ENCODE results near the gene GATD1. TPM values are rescaled to one million over a fixed set of nuclear protein-coding genes. Genes with fewer than 3 reads are reported as not detected.

Gene GATD1
- total RNA-seq, 4 donors from 2014 or later = 3.5 to 10.6 (median 9.4) TPM

DNA sequence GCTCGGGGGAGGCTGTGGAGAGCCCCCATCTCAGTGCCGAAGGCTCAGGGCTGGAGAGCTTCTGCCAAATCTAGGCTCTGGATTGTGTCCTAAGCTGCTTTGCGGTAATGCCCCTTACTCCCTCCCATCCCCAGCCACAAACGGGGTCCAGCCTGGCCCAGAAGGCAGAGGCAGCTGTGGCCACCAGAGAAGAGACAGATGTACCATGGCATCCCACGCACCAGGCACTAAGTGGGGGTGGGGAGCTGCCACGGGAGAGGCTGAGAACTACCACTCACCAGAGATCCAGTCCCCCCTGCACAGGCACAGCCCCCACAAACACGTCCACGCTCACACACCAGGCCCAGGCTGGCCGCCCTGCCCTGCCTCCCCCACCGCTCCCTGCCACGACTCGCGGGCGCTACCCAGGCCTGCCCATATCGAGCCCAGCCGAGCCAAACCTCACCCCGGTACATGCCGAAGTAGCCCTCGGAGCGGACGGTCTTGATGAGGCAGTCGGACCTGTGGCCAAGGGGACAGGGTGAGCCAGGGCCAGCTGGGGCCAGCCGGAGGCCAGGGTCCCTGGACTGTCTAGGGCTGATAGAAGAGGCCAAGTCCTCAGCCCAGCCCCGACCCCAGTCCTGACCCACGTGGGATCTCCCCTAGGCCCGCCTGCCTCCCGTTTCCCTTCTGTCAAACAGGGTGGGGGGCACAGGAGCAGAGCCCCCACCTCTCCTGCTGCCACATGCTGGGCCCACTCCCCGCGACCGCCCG lies 16.9 kb upstream of the GATD1 start:
- intact Hi-C loops (cut with DNase I; ENCODE audit: low total_unique reads) = no loop called here

DNA sequence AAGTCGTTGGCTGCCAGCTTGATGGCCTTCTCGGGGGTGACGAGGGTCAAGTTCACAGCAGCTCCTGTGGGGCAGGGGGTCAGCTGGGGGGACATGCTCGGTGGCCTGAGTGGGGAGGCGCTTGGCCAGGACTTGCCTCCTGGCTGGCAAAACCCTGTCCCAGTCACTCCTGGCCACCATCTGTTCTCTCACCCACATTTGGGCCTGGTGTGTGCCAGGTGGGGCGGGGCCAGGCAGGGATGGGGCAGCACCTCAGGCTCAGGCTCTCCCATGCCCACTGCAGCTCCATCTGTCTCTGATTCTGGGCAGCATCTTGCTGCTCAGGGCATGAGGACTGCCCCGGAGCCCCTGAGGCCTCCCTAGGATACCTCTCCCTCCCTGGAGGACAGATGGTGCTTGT lies 16.3 kb upstream of the GATD1 start:
- Histone ChIP-seq H3K4me3 (no peak overlapping the region), H3K9me3 (no peaks in the 10 kb centered on the region), H3K27ac (no peak overlapping the region), H3K36me3 (no peaks in the 10 kb centered on the region), H3K4me1 (peaks cover 11 to 33% of the 10 kb centered on the region in 2 donors), H3K27me3 (peaks cover 34 to 54% (median 52%) of the 10 kb centered on the region in 3 donors)
- in situ Hi-C loops (cut with MboI; ENCODE audit: low sequenced_read_pairs in 4 of 4) = no loop called here
- DNase-seq = no peak
- no peak for ATAC-seq
- intact Hi-C loops (cut with DNase I; ENCODE audit: low total_unique reads) = no loop called here
- TF ChIP-seq POLR2A (IDR thresholded peaks at IDR 0.05) = no peak
- TF ChIP-seq, protein P1, sequence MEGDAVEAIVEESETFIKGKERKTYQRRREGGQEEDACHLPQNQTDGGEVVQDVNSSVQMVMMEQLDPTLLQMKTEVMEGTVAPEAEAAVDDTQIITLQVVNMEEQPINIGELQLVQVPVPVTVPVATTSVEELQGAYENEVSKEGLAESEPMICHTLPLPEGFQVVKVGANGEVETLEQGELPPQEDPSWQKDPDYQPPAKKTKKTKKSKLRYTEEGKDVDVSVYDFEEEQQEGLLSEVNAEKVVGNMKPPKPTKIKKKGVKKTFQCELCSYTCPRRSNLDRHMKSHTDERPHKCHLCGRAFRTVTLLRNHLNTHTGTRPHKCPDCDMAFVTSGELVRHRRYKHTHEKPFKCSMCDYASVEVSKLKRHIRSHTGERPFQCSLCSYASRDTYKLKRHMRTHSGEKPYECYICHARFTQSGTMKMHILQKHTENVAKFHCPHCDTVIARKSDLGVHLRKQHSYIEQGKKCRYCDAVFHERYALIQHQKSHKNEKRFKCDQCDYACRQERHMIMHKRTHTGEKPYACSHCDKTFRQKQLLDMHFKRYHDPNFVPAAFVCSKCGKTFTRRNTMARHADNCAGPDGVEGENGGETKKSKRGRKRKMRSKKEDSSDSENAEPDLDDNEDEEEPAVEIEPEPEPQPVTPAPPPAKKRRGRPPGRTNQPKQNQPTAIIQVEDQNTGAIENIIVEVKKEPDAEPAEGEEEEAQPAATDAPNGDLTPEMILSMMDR (IDR thresholded peaks at IDR 0.05 in 4 of 5, conservative IDR thresholded peaks at IDR 0.05 in 1 of 5) = no peak

More for the DNA sequence above, 16.9 kb upstream of the GATD1 start:
- Histone ChIP-seq H3K4me3 (no peak overlapping the region), H3K27me3 (peaks cover 27 to 48% (median 46%) of the 10 kb centered on the region in 3 donors), H3K27ac (no peak overlapping the region), H3K4me1 (peaks cover 11 to 35% of the 10 kb centered on the region in 2 donors), H3K9me3 (no peaks in the 10 kb centered on the region), H3K36me3 (peaks cover 0 to 2% of the 10 kb centered on the region in 2 donors)
- TF ChIP-seq, protein P1 (IDR thresholded peaks at IDR 0.05 in 4 of 5, conservative IDR thresholded peaks at IDR 0.05 in 1 of 5) = no peak
- TF ChIP-seq POLR2A (IDR thresholded peaks at IDR 0.05) = no peak
- DNase-seq (no peak), ATAC-seq (no peak)
- in situ Hi-C loops (cut with MboI; ENCODE audit: low sequenced_read_pairs in 4 of 4) = no loop called here

DNA sequence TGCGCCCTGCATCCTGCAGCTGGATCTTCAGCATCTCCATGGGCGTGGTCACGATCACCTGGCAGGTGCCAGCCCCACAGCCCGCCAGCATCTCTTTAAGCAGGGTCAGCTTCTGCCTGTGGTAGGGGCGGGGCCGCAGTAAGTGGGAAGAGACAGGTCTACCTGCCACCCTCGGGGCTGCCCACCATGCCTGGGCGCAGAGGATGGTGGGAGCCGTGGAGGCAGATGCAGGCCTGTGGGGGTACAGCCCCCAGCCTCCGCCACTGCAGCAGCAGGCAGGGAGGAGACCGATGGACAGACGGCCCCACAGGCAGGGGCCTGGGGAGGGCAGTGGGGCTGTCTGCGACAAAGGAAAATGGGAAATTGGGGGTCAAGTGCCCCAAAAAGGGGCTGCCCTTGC lies 15.6 kb upstream of the GATD1 start:
- in situ Hi-C loops (cut with MboI; ENCODE audit: low sequenced_read_pairs in 4 of 4) = no loop called here
- H3K9me3 ChIP-seq = no peaks in the 10 kb centered on the region
- peaks cover 39 to 60% (median 55%) of the 10 kb centered on the region in 3 donors for H3K27me3 ChIP-seq
- no peaks in the 10 kb centered on the region for H3K36me3 ChIP-seq
- no peak for DNase-seq
- intact Hi-C loops (cut with DNase I; ENCODE audit: low total_unique reads) = no loop called here
- no peak overlapping the region for H3K27ac ChIP-seq
- H3K4me1 ChIP-seq = peaks cover 9 to 29% of the 10 kb centered on the region in 2 donors
- no peak for TF ChIP-seq POLR2A (IDR thresholded peaks at IDR 0.05)
- TF ChIP-seq, protein P1 (IDR thresholded peaks at IDR 0.05 in 4 of 5, conservative IDR thresholded peaks at IDR 0.05 in 1 of 5) = no peak
- ATAC-seq = no peak
- H3K4me3 ChIP-seq = no peak overlapping the region

DNA sequence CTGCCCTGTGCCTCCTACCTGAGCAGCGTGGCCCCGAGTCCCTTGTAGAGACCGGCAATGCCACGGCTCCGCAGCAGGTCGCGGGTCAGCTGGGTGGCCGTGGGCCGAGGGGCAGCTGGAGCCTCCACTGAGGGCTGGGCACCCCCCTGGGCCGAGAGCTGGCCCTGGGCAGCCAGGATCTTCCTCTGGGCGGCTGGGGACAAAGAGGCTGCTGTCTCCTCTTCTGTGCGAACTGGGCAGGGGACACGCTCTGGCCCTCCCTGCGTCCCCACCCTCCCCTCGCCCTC lies 15.2 kb upstream of the GATD1 start:
- Histone ChIP-seq H3K4me3 (no peak overlapping the region), H3K36me3 (no peaks in the 10 kb centered on the region), H3K9me3 (no peaks in the 10 kb centered on the region), H3K27ac (no peak overlapping the region), H3K4me1 (peaks cover 7 to 25% of the 10 kb centered on the region in 2 donors), H3K27me3 (peaks cover 41 to 60% (median 55%) of the 10 kb centered on the region in 3 donors)
- no peak for DNase-seq
- TF ChIP-seq, protein P1 (IDR thresholded peaks at IDR 0.05 in 4 of 5, conservative IDR thresholded peaks at IDR 0.05 in 1 of 5) = no peak
- TF ChIP-seq POLR2A (IDR thresholded peaks at IDR 0.05) = no peak
- ATAC-seq = no peak
- in situ Hi-C loops (cut with MboI; ENCODE audit: low sequenced_read_pairs in 4 of 4) = no loop called here
- intact Hi-C loops (cut with DNase I; ENCODE audit: low total_unique reads) = no loop called here
